Measurements from ENCODE around the gene FAM120A. TPM values are rescaled to one million over a fixed set of nuclear protein-coding genes. Genes with fewer than 3 reads are reported as not detected.

The FAM120A gene
- total and polyA plus RNA-seq, 2 of the 13 experiments (the other 11 are each of a cell fraction or from before 2014, with no cell fraction given): 41.3 to 44.4 TPM

GRCh38 chr9:93566408-93567270 lies 115.2 kb downstream of the FAM120A start (continued):
- TF ChIP-seq, protein P1, sequence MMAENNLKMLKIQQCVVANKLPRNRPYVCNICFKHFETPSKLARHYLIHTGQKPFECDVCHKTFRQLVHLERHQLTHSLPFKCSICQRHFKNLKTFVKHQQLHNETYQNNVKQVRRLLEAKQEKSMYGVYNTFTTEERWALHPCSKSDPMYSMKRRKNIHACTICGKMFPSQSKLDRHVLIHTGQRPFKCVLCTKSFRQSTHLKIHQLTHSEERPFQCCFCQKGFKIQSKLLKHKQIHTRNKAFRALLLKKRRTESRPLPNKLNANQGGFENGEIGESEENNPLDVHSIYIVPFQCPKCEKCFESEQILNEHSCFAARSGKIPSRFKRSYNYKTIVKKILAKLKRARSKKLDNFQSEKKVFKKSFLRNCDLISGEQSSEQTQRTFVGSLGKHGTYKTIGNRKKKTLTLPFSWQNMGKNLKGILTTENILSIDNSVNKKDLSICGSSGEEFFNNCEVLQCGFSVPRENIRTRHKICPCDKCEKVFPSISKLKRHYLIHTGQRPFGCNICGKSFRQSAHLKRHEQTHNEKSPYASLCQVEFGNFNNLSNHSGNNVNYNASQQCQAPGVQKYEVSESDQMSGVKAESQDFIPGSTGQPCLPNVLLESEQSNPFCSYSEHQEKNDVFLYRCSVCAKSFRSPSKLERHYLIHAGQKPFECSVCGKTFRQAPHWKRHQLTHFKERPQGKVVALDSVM (CRISPR knock-in tag; IDR thresholded peaks at IDR 0.05): peak; percentile 73
- TF ChIP-seq ONECUT2 (CRISPR knock-in tag; IDR thresholded peaks at IDR 0.05): no peak
- TF ChIP-seq, protein P2, sequence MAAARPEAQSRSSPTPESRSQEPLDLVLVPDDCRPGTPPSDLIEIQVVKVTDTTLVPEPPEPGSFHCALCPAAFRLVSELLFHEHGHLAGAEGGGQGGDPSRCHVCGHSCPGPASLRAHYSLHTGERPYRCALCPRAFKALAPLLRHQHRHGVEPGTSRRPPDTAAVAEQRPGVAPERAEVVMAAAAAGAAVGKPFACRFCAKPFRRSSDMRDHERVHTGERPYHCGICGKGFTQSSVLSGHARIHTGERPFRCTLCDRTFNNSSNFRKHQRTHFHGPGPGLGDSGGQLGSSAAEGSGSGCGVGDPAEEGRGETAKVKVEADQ (CRISPR knock-in tag; IDR thresholded peaks at IDR 0.05; ENCODE audit: borderline replicate concordance): peak; percentile 27; the same call in 1 of the 2 replicates
- peak; percentile 80; the same call in 1 of the 2 replicates for TF ChIP-seq ZNF800 (CRISPR knock-in tag; IDR thresholded peaks at IDR 0.05)
- peak; percentile 93; the same call in 1 of the 2 replicates for TF ChIP-seq ZNF563 (CRISPR knock-in tag; IDR thresholded peaks at IDR 0.05)
- peak; percentile 33; the same call in 1 of the 2 replicates for TF ChIP-seq MIXL1 (CRISPR knock-in tag; IDR thresholded peaks at IDR 0.05)
- TF ChIP-seq GFI1 (CRISPR knock-in tag; IDR thresholded peaks at IDR 0.05; ENCODE audit: borderline replicate concordance): no peak
- TF ChIP-seq ZFP36L2 (CRISPR knock-in tag; IDR thresholded peaks at IDR 0.05): no peak
- TF ChIP-seq PHF5A (CRISPR knock-in tag; IDR thresholded peaks at IDR 0.05; ENCODE audit: low read depth, unreplicated experiment): peak; percentile 76
- no peak for TF ChIP-seq FOXP1 (IDR thresholded peaks at IDR 0.05)
- TF ChIP-seq FOXP1 (CRISPR knock-in tag; IDR thresholded peaks at IDR 0.05): no peak
- peak; percentile 34; the same call in 1 of the 2 replicates for TF ChIP-seq FOSL2 (CRISPR knock-in tag; IDR thresholded peaks at IDR 0.05)
- no peak for TF ChIP-seq ZNF567 (CRISPR knock-in tag; IDR thresholded peaks at IDR 0.05; ENCODE audit: borderline replicate concordance)
- TF ChIP-seq, protein P3, sequence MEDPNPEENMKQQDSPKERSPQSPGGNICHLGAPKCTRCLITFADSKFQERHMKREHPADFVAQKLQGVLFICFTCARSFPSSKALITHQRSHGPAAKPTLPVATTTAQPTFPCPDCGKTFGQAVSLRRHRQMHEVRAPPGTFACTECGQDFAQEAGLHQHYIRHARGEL (CRISPR knock-in tag; IDR thresholded peaks at IDR 0.05): 0 out of 2 replicates have a peak, but pooled peaks have one; percentile 18
- TF ChIP-seq ZNF296 (CRISPR knock-in tag; conservative IDR thresholded peaks at IDR 0.05): no peak
- TF ChIP-seq, protein P4, sequence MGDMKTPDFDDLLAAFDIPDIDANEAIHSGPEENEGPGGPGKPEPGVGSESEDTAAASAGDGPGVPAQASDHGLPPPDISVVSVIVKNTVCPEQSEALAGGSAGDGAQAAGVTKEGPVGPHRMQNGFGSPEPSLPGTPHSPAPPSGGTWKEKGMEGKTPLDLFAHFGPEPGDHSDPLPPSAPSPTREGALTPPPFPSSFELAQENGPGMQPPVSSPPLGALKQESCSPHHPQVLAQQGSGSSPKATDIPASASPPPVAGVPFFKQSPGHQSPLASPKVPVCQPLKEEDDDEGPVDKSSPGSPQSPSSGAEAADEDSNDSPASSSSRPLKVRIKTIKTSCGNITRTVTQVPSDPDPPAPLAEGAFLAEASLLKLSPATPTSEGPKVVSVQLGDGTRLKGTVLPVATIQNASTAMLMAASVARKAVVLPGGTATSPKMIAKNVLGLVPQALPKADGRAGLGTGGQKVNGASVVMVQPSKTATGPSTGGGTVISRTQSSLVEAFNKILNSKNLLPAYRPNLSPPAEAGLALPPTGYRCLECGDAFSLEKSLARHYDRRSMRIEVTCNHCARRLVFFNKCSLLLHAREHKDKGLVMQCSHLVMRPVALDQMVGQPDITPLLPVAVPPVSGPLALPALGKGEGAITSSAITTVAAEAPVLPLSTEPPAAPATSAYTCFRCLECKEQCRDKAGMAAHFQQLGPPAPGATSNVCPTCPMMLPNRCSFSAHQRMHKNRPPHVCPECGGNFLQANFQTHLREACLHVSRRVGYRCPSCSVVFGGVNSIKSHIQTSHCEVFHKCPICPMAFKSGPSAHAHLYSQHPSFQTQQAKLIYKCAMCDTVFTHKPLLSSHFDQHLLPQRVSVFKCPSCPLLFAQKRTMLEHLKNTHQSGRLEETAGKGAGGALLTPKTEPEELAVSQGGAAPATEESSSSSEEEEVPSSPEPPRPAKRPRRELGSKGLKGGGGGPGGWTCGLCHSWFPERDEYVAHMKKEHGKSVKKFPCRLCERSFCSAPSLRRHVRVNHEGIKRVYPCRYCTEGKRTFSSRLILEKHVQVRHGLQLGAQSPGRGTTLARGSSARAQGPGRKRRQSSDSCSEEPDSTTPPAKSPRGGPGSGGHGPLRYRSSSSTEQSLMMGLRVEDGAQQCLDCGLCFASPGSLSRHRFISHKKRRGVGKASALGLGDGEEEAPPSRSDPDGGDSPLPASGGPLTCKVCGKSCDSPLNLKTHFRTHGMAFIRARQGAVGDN (CRISPR knock-in tag; IDR thresholded peaks at IDR 0.05): peak; percentile 92
- TF ChIP-seq ZNF503 (CRISPR knock-in tag; IDR thresholded peaks at IDR 0.05): peak; percentile 77; the same call in 1 of the 2 replicates

All from HepG2 (cell line).